ACC112 (cell line): ENCODE results near the gene EDEM2.
"Not testable (repeated sequence)": the region's sequence is repeated elsewhere in the genome, so short reads cannot be mapped to it uniquely, and the experiment has no call there.

ENCODE experiments used
- H2AFZ ChIP-seq: fragments of 200-600 bp; sonication (generic); one replicate; pipeline ENCODE4 v1.6.0; 2017; ENCODE audit warnings: antibody characterized with exemption, low read length; ENCODE audit not compliant: unreplicated experiment
- H3K27ac ChIP-seq: fragments of 200-600 bp; sonication (generic); 2 replicates; pipeline ENCODE4 v1.5.1; 2014; ENCODE audit warnings: low read depth, mild to moderate bottlenecking, antibody characterized with exemption, low read length, moderate library complexity
- H3K27me3 ChIP-seq: fragments of 200-600 bp; sonication (generic); 2 replicates; pipeline ENCODE4 v1.6.1; 2014; ENCODE audit warnings: mild to moderate bottlenecking, antibody characterized with exemption, low read length, moderate library complexity, mixed read lengths; ENCODE audit not compliant: insufficient read depth
- H3K36me3 ChIP-seq: fragments of 200-600 bp; sonication (generic); 2 replicates; pipeline ENCODE4 v1.6.1; 2016; ENCODE audit warnings: mild to moderate bottlenecking, antibody characterized with exemption, low read length, moderate library complexity, mixed read lengths; ENCODE audit not compliant: insufficient read depth
- H3K4me1 ChIP-seq: fragments of 200-600 bp; sonication (generic); one replicate; pipeline ENCODE4 v1.6.1; 2016; ENCODE audit warnings: low read length, mixed read lengths; ENCODE audit not compliant: insufficient read depth, unreplicated experiment, control insufficient read depth
- H3K4me3 ChIP-seq: fragments of 200-600 bp; sonication (generic); 2 replicates; pipeline ENCODE4 v1.5.1; 2014; ENCODE audit warnings: mild to moderate bottlenecking, low read depth, low read length
- H3K79me2 ChIP-seq: fragments of 200-600 bp; sonication (generic); one replicate; pipeline ENCODE4 v1.6.0; 2016; ENCODE audit warnings: low read length; ENCODE audit not compliant: control insufficient read depth, unreplicated experiment, insufficient read depth

Gene EDEM2

GRCh38 chr20:35146920-35147574, at the start of gene EDEM2:
Gene EDEM2 (minus strand): TSS chr20:35147336. CDS start chr20:35147258, 78 bp downstream.
- H2AFZ ChIP-seq, result peak within 1 kb of the TSS; percentile 86
- H3K4me3 ChIP-seq, result peak within 1 kb of the TSS; percentile 86

GRCh38 chr20:35196313-35196712, 49.2 kb upstream of the EDEM2 start:
- H3K4me1 ChIP-seq, result peaks cover 10% of the 10 kb centered on the region
- H3K36me3 ChIP-seq, result no peaks in the 10 kb centered on the region
- H3K79me2 ChIP-seq, result no peaks in the 10 kb centered on the region
- no peak overlapping the region for H3K4me3 ChIP-seq
- no peak overlapping the region for H2AFZ ChIP-seq
- H3K27me3 ChIP-seq, result no peaks in the 10 kb centered on the region
- no peak overlapping the region for H3K27ac ChIP-seq

More at GRCh38 chr20:35146920-35147574, at the start of gene EDEM2:
- no peaks in the 10 kb centered on the region for H3K79me2 ChIP-seq
- H3K36me3 ChIP-seq, result no peaks in the 10 kb centered on the region
- H3K4me1 ChIP-seq, result peaks cover 9% of the 10 kb centered on the region
- peak within 1 kb of the TSS; percentile 42 for H3K27ac ChIP-seq
- H3K27me3 ChIP-seq, result no peaks in the 10 kb centered on the region

DNA sequence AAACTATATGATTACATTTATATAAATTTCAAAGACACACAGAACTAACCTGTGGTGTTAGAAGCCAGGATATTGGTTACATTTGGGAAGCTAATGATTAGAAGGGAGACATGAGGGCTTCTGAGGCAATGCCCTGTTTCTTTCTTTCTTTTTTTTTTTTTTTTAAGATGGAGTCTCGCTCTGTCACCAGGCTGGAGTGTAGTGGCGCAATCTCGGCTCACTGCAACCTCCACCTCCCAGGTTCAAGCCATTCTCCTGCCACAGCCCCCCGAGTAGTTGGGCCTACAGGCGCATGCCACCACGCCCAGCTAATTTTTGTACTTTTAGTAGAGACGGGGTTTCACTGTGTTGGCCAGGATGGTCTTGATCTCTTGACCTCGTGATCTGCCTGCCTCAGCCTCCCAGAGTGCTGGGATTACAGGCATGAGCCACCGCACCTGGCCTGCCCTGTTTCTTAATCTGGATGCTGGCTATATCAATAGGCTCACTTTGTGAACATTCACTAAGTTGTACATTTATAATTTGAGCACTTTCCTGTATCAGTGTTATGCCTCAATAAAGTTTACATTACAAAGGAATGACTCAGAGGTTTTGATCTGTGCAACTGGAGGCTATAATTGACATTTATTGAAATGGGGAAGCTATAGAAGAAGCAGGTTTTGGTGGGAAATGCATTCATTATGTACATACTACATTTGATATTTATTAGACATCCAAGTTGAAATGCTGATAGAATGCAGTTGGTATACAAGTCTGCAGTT, 46.1 kb upstream of the EDEM2 start:
- not testable (repeated sequence) for H3K79me2 ChIP-seq, H3K27me3 ChIP-seq, H2AFZ ChIP-seq, H3K36me3 ChIP-seq, H3K27ac ChIP-seq, H3K4me1 ChIP-seq, H3K4me3 ChIP-seq

DNA sequence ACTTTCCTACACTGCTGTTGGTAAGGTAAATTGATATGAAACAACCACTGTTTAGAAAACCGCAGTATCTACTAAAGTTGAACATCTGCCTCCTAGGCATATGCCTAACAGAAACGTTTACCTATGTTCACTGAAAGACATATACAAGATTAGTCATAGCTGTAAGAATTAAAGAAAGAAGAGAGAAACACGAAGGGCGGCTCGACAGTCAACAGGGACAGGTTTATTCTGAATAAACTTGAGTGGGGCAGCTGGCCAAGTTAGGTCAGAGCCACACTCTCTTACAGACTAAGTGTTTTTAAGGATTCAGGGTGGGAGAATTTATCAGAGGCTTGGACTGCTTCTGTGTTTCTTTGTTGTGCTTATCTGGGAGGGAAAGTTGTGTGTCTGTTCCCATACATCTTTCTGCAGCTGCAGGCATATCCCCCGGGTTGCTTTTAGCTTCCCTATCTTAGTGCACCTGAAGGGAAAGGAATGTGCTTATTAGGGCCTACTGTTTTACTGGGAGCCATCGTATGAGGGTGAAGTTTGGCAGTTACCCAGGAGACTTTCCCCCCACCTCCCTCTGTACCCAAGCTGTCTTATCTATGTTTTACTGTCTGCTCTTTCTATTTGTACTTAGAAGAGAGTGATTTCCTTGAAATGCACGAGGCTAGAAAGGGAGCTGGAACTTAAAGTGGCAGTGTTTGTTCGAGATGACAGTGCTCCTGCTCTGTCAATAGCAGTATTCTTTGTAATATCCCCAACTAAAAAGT, 45.2 kb upstream of the EDEM2 start:
- no peaks in the 10 kb centered on the region for H3K4me1 ChIP-seq
- no peak overlapping the region for H2AFZ ChIP-seq
- no peaks in the 10 kb centered on the region for H3K79me2 ChIP-seq
- no peaks in the 10 kb centered on the region for H3K27me3 ChIP-seq
- H3K36me3 ChIP-seq, result no peaks in the 10 kb centered on the region
- no peak overlapping the region for H3K4me3 ChIP-seq
- H3K27ac ChIP-seq, result no peak overlapping the region

GRCh38 chr20:35191419-35192117, 44.4 kb upstream of the EDEM2 start:
- Histone ChIP-seq H3K79me2 (no peaks in the 10 kb centered on the region), H3K27me3 (no peaks in the 10 kb centered on the region), H3K4me3 (no peak overlapping the region), H3K27ac (no peak overlapping the region), H2AFZ (no peak overlapping the region), H3K4me1 (no peaks in the 10 kb centered on the region), H3K36me3 (no peaks in the 10 kb centered on the region)

DNA sequence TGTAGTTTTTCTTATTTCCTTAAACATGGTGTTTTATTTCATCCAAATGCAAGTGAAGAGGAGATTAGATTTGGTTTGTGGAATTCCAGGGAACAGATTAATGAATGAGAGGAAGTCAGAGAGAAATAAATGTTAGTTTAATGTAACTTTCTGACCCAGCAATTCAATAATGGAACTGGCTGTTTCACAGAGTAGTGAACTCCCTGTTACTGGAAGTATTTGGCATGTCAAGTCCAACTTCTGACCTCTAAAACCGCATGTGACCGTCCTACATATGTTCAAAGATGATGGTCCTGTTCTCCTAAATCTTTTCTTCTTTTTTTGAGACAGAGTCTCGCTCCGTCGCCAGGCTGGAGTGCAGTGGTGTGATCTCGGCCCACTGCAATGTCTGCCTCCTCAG, 43.4 kb upstream of the EDEM2 start:
- H2AFZ ChIP-seq, result no peak overlapping the region
- H3K27me3 ChIP-seq, result no peaks in the 10 kb centered on the region
- no peaks in the 10 kb centered on the region for H3K36me3 ChIP-seq
- H3K4me1 ChIP-seq, result no peaks in the 10 kb centered on the region
- no peak overlapping the region for H3K4me3 ChIP-seq
- no peak overlapping the region for H3K27ac ChIP-seq
- H3K79me2 ChIP-seq, result no peaks in the 10 kb centered on the region

DNA sequence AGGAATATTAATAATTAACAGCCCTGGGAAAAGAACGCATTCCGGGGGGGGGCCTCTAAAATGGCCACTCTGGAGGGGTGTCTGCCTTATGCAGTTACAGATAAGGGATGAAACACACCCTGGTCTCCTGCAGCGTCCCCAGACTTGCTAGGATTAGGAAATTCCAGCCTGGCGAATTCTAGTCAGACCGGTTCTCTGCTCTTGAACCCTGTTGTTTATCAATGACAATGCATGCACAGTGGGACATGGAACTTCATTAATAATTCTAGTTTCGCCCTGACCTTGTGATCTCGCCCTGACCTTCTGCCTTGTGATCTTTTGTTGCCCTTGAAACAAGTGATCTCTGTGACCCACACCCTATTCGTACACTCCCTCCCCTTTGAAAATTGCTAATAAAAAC, 42.1 kb upstream of the EDEM2 start:
- not testable (repeated sequence) for H3K36me3 ChIP-seq, H3K4me1 ChIP-seq, H2AFZ ChIP-seq, H3K4me3 ChIP-seq, H3K79me2 ChIP-seq, H3K27me3 ChIP-seq, H3K27ac ChIP-seq

DNA sequence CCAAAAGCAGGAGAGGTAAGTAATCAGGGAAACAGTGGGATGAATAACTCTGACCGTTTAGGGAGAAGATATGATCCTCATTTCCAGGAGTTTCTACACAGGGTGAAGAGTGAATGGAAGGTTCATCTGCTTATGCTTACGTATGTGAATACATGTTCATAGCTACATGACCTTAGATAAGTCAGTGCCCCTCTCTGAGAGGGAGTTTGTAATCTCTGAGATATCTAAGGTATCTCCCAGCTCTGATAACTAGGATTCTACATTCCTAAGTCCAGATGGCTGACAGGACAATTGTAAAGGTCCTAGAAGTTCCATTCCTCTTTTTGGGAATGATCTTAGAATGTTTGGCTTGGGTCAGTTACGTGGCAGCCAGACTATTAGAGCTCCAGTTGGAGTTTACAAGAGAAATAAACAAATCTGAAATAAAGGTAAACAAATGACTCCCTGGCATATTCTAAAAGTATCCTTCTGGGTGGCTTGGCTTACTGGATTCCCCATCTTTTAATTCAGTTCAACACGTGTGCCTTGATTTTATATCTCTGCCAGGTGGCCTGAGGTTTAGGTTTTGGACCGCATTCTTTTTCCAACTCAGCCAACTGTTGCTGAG, 40.6 kb upstream of the EDEM2 start:
- Histone ChIP-seq H3K36me3 (no peaks in the 10 kb centered on the region), H3K27ac (no peak overlapping the region), H3K4me3 (no peak overlapping the region), H3K79me2 (no peaks in the 10 kb centered on the region), H3K27me3 (no peaks in the 10 kb centered on the region), H3K4me1 (no peaks in the 10 kb centered on the region), H2AFZ (no peak overlapping the region)

- not testable (repeated sequence) for H3K4me1 ChIP-seq, H3K36me3 ChIP-seq, H2AFZ ChIP-seq, H3K27me3 ChIP-seq, H3K4me3 ChIP-seq, H3K27ac ChIP-seq, H3K79me2 ChIP-seq
Observed at GRCh38 chr20:35186691-35187289, 39.7 kb upstream of the EDEM2 start.

DNA sequence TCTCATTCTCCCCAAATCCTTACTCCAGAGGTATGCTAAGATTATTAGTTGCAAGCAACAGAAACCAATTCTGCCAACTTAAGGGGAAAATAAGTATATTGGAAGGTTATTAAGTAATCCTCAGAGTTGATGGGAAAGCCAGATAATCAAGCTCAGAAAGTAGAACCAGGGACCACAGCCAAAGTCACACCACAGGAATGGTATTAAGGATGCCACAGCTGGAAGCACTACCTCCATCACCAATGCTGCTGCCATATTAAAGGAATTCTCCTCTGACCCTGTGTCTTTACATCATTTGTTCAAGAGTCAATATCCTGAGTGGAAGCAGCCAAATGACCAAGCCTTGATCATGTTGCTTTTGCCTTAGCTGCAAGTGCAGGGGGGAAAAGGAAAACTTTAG, 34.6 kb upstream of the EDEM2 start:
- no peaks in the 10 kb centered on the region for H3K79me2 ChIP-seq
- no peak overlapping the region for H3K27ac ChIP-seq
- H3K4me3 ChIP-seq, result no peak overlapping the region
- no peaks in the 10 kb centered on the region for H3K4me1 ChIP-seq
- no peaks in the 10 kb centered on the region for H3K27me3 ChIP-seq
- H3K36me3 ChIP-seq, result peaks cover 3% of the 10 kb centered on the region; the same call in 1 of the 2 replicates
- H2AFZ ChIP-seq, result no peak overlapping the region
